Mesenteric fat pad (tissue), 1 donor: ENCODE measurements around the gene KRT27. TPM values are rescaled to one million over a fixed set of nuclear protein-coding genes. Genes with fewer than 3 reads are reported as not detected.
"Not testable (repeated sequence)": the region's sequence is repeated elsewhere in the genome, so short reads cannot be mapped to it uniquely, and the experiment has no call there.

ENCODE experiments used
- DNase-seq: peaks from one replicate; pipeline ENCODE4 v3.0.0-alpha.2; 2020; ENCODE audit warnings: low spot score
- long read RNA-seq: library from polyadenylated mRNA; unstranded; transcript quantifications from one replicate; pipeline ENCODE4 v2.0.0, GENCODE V29; 2020
- total RNA-seq: library from RNA; stranded (reverse); fragmentation: NEBNext Ultra II Directional; extraction: Animal tissue kit (Norgen Biotek cat#: 25700); gene quantifications from one replicate; pipeline ENCODE4 v1.2.1, GENCODE V29; 2021
- donor health status: DM: yes; HTN: yes; CAD: no.

Gene KRT27, protein sequence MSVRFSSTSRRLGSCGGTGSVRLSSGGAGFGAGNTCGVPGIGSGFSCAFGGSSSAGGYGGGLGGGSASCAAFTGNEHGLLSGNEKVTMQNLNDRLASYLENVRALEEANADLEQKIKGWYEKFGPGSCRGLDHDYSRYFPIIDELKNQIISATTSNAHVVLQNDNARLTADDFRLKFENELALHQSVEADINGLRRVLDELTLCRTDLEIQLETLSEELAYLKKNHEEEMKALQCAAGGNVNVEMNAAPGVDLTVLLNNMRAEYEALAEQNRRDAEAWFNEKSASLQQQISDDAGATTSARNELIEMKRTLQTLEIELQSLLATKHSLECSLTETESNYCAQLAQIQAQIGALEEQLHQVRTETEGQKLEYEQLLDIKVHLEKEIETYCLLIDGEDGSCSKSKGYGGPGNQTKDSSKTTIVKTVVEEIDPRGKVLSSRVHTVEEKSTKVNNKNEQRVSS
- not detected for total RNA-seq
- long read RNA-seq = 0 reads

DNA sequence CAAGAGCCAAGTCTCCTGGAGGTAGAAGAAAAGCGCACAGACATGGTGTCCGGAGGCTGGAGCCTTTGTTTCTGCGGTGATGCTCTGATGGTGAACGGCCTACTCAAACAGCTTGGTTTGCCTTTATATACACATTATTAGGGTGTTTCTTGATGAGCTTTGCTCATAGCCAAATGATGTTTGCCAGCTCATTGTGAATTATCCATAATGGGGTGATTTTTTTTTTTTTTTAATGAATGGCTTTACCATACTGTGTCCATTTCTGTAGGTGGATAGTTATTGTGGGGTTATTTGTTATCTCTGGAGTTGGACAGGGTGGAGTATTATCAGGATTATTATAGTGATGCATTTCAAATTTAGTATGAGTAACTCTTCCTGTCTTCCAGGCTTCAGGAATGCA lies at the start of gene KRT27:
Gene KRT27 (minus strand): TSS at position 101 of the 400 bp plus-strand sequence. CDS start 57 bp downstream, at position 44.
- DNase-seq = no peak

DNA sequence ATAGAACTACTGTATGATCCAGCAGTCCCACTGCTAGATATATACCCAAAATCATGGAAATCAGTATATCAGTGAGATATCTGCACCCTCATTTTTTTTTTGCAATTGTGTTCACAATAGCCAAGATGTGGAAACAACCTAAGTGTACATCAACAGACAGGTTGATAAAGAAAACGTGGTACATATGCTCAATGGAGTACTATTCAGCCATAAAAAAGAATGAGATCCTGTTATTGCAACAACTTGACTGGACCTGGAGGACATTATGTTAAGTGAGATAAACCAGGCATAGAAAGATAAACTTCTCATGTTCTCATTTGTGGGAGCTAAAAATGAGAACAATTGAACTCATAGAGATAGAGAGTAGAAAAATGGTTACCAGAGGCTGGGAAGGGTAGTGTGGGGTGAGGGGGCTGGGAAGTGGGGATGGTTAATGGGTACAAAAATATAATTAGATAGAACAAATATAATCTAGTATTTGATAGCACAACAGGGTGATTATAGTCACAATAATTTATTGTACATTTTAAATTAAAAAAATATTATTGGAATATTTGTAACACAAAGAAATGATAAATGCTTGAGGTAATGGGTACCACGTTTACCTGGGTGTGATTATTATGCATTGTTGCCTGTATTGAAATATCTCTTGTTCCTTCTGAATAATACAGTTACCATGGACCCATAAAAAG lies 47.9 kb upstream of the KRT27 start:
- no peak for DNase-seq

DNA sequence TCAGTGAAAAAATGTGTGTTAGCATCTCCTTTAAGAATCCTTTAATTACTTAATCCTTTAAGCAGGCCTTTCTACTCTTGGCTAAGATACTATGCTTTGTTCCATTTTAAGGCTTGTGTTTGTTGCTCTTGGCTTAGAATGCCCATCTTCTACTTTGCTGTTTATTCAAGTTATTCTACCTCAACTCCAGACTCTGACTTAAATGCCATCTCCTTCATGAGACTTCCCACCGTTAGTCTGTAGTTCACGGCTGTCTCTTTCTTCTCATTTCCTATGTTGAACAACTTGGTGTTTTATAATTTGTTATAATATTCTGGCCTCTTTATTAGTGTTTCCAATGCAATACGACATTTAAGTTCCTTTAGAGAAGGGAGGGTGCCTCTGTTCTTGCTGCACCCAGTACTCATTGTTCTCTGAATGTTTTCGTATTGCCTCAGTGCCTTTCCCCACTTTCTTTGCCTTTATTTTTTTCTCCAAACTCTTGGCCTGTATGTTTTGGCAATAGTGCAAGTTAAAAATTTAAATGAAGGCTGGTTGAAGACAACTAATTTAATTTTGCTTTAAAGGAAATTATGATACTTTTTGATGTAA lies 46.2 kb upstream of the KRT27 start:
- DNase-seq = no peak

DNA sequence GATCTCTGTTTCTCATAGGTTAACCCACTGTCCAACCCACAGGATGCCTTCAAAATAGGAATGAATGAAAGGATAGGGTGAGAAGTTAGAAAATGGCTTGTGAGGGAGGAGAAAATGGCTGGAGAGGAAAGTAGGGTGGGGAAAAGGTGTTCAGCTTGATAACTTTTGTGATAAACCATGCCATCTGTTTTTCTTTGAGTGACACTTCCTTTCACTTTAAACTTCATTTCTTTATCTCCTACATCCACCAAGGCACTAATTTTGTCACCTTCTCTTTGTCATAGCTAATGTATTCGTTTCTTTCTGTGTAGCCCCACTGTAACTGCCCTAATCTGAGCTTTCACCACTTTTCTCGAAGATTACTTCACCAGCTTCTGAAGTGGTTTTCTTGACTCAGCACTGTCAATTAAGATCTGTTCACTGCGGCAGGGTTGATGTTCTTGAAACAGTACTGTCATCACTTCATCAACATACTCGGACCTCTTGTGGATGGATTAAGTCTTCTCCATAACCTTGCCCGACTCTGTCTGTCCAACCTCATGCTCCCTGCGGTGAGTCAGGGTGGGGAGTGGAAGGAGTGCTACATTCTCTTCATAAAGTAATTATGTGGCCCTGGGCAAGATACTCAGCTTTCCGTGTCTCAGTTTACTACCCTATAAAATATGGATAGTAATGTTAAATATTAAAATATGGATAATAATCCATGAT lies 45.5 kb upstream of the KRT27 start:
- no peak for DNase-seq

DNA sequence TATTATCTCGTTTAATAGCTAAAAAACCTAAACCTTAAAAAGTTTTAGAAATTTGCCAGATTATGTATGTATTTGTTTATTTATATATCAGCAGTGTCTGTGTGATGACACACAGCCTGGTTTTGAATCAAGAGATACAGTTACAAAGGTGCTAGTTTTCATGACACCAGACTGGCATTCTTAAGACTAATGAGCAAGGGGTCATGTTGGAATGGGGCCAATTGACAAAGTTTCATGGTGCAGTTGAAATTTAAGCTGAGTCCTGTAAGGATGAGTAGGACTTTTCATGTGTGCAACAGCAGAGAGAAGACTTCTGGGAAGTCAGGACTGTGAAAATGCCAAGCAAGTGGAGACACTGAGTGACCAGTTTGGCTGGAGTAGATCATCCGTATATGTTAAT lies 43.2 kb upstream of the KRT27 start:
- no peak for DNase-seq

DNA sequence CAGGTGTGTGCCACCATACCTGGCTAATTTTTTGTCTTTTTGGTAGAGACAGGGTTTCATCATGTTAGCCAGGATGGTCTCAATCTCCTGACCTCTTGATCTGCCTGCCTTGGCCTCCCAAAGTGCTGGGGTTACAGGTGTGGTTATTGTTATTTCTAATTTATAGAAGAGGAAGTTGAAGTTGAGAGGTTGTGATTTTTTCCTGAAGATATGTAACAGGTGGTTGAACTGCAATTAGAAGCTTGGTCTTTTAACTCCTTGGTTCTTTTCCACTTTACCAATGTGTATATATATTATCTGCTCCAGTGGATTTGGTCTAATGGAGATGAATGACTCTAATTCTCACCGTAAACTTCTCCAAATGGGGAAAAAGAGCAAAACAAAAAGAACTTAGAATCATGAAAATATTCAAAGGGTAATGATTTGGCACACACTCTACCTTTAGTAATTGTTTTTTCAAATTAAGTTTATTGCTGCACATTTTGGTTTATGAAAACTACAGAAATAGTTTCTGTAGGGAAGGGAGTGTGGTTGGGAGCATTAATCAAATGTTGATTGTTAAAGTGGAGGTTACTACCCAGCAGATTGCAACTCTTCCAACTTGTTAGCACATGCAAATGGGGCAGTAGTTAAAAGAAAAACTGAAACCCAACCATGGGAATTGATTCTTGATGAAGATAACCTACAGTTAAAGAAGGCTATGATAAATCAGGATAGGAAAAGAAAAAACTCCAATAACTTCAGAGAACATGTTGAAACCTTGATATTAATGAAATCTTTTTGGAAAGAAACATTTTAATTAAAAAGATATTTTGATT lies 41.9 kb upstream of the KRT27 start:
- DNase-seq = no peak

DNA sequence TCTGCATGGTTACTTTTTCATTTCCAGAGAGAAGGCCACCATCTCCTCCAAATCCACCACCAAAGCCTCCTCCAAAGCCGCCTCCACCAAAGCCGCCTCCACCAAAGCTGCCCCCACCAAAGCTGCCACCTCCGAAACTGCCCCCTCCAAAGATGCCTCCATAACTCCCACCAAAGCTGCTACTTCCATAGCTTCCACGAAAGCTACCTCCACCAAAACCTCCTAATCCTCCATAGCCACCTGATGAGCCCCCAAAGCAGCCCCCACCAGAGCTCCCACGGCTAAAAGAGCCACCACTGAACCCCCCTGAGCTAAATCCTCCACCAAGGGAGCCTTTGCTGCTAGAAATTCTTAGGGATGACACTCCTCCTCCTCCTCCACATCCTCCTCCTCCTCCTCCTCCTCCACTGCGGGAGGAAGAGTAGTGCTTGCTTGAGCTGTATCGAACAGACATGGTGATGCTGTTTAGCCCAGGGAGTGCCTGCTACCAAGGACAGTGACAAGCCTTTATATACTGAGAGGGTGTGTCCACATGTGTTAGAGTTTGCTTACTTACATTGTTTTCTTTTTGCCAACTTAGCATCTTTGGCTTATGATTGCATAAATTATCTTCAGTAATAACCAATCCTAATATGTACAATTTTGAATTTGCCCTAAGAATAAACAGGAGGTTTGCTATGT lies 39.9 kb upstream of the KRT27 start, which contains the start of gene KRT10:
Gene KRT10 (minus strand): TSS at position 483 of the 681 bp plus-strand sequence. CDS start 29 bp downstream, at position 454.
- DNase-seq = no peak

DNA sequence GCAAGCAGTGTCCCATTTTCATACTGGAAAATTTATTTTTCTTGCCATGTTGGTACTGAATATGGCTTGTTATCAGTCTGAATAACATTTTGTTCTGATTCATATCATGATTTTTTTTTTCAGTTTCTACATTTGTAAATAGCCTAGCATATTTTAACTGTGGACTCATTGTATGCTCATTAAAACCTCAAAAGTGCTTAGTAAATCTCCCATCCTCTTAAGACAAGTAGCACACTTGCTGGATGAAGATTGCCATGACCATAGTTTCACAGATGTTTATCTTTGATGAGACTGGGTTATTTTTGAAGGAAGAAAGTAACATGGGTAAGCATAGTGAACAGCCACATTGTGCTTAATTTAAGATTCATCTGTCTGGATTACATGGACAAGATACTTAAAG lies 39.2 kb upstream of the KRT27 start:
- DNase-seq = no peak

DNA sequence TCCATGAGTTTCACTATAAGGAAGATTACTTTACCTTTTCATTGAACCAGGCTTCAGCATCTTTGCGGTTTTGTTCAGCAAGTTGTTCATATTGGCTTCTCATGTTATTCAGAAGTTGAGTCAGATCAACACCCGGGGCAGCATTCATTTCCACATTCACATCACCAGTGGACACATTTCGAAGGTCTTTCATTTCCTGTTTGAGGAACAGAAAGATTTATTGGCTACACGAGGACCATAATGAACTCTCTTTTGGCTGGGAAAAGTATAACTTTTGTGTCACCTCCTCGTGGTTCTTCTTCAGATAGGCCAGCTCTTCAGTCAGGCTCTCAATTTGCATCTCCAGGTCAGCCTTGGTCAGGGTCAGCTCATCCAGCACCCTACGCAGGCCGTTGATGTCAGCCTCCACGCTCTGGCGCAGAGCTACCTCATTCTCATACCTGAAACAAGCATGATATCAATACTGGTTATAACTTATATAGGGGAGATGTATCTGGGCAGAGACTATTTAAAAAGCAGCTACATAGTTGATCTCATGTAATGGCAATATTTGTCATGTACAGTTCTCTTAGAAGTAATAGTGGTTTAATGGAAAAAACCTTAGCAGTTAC lies 38.0 kb upstream of the KRT27 start:
- no peak for DNase-seq

DNA sequence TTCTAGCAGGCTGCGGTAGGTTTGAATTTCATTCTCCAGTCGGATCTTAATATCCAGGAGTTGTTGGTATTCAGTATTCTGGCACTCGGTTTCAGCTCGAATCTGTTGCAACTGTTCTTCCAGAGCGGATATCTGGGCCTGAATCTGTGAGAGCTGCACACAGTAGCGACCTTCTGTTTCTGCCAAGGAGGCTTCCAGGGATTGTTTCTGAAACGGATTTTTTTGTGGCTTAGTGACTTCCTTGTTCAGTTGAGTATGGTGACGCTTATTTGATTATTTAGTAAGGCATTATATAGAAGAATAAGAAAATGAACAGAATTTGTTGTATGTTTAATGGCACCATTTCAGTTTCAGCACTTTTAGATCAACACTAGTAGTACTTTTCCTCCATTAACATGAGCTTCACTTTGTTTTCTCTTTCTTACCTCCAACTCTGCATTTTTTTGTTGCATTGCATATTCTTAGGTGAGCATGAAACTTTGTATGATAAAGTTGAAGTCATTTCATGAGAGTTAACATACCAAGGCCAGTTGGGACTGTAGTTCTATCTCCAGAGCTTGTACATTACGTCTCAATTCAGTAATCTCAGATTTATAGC lies 37.3 kb upstream of the KRT27 start:
- DNase-seq = no peak

DNA sequence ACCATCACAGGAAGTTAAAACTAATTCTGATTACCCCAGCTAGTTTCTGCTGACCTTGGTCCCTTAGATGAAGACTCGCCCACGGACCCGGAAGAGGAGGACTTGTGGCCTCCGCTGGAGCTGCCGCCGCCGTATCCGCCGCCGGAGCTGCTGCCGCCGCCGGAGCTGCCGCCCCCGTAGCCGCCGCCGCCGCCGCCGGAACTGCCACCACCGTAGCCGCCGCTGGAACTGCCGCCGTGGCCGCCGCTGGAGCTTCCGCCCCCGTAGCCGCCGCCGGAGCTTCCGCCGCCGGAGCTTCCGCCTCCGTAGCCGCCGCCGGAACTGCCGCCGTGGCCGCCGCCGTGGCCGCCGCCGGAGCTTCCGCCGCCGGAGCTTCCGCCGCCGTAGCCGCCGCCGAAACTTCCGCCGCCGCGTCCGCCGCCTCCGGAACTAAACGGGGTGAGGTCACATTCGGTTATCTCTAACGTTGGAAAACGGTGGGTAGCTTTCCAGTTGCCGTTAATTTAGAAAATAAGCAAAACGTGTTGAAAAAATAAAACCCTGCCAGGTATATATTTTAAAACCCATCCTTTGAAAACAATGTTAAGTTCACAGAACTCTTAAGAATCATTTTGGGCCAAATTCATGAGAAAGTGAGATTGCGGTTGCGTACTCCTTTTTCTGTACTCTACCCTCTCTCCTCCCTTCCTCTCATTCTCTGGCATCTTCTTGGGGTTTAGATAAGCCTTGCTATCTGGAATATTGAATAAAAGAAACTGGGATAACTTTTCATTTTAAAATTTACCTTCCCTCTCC lies 36.6 kb upstream of the KRT27 start:
- peak; percentile 94 for DNase-seq

DNA sequence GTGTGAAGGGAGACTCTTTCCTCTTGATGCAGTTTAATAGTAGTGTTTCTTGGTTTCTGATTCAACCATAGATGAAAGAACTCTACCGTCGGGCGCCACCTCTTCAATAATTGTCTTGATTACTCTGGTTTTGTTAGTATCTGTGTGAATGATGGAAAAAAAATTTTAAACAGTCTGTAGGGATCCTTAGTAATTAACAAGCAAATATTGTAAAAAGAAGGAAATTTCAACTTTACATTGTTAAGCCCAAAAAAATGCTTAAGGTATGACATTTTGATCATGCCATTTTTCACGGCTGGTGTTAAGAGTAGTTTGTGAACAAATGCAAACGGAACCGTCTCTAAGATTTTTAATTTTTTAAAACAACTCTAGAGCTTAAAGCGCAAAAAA lies 36.0 kb upstream of the KRT27 start:
- DNase-seq = no peak

DNA sequence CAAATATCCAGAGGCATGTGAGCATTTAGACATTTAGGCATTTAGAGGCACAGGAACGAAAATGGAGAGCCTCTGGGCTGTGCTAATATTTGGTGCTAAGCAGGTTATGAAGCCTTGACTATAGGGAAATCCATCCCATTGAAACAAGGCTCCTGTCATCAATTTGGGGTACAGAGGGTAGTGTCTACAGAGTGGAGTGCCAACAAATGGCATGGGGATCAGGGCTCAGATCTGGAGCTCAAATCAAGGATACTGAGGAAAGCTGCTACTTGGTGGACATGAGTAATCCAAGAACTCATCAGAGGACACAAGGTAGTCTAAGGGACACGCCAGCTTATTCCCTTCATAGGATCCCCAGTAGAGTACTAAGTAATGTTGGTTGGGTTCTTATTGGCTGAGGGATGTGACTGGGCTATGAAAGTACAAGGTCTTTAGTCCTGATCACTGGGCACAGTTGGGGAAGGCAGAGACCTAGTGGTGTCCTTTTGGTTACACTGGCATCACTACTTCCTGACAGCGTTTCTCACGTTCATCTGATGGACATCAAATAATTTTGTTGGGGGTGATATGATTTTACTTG lies 34.8 kb upstream of the KRT27 start:
- no peak for DNase-seq

DNA sequence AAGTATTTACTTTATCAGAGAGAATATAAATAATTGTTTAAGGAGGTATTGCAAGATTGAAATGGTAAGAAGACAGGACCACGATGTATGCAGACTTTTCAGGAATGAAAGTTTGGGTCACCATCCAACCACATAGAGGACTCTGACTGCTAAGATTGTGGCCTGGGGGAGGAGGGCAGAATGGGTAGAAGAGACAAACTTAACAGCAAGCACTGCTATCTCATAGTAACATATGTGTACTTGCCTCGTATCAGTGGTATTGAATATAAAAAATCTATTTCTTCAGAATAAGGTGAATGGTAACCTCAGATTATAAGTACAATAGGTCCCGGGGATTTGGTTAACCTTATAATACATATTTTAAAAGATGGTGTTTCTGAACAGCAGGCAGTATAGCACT lies 34.2 kb upstream of the KRT27 start:
- no peak for DNase-seq

DNA sequence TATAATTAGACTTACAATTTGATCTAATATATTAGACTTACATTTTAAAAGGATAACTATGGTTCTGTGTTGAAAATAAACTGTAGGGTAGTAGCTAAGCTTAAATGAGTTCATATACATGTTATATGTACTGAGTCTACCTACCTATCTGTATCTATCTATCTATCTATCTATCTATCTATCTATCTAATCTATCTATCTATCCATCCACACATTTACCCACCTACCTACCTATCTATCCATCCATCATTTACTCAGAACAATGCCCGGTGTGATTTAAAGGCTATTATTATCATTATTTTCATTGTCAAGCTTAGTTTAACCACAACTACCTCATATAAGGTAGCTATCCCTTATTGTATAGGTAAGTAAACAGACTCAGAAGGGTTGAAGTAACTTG lies 33.0 kb upstream of the KRT27 start:
- no peak for DNase-seq

DNA sequence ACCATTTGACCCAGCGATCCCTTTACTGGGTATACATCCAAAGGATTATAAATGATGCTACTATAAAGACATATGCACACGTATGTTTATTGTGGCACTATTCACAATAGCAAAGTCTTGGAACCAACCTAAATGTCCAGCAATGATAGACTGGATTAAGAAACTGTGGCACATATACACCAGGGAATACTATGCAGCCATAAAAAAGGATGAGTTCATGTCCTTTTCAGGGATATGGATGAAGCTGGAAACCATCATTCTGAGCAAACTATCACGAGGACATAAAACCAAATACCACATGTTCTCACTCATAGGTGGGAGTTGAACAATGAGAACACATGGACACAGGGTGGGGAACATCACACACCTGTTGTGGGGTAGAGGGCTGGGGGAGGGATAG lies 32.3 kb upstream of the KRT27 start:
- not testable (repeated sequence) for DNase-seq

DNA sequence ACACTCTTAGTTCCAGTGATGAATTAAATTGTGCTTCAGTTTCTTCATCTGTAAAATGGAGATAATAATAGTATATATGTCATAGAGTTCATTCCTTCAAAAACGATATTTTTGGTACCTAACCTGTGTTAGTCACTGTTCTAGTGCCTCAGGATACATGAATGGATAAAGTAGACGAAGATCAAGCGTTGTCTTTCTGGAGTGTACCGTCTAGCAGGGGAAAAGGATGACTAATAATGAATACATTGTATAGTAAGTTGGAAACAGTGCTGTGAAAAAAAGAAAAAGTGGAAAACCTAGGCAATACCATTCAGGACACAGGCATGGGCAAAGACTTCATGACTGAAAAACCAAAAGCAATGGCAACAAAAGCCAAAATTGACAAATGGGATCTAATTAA lies 31.5 kb upstream of the KRT27 start:
- DNase-seq = no peak

DNA sequence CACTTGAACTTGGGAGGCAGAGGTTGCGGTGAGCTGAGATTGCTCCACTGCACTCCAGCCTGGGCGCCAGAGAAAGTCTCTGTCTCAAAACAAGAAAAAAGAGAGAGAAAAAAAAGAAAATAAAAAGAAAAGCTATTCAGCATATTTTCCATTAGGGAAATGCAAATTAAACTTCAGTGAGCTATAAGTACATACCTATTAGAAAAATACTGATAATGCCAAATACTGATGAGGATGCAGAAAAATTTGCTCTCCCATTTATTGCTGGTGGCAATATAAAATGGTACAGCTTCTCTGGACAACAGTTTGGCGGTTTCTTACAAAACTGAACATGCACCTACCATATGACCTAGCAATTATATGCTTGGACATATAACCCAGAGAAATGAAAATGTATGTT lies 30.3 kb upstream of the KRT27 start:
- no peak for DNase-seq
